Neural progenitor cell (in vitro differentiated cells): ENCODE data around the gene FAM221B.

Source experiments
- CTCF ChIP-seq: fragments of 200-600 bp; sonication (generic); IDR thresholded peaks from 2 replicates; pipeline ENCODE4 v1.5.1; 2017; ENCODE audit warnings: antibody characterized with exemption, mild to moderate bottlenecking
- EZH2 ChIP-seq: fragments of 200-600 bp; sonication (generic); IDR thresholded peaks from 2 replicates; pipeline ENCODE4 v1.6.1; 2017; ENCODE audit warnings: antibody characterized with exemption, mild to moderate bottlenecking, moderate library complexity
- EZH2phosphoT487 ChIP-seq: fragments of 200-600 bp; sonication (generic); IDR thresholded peaks from 2 replicates; pipeline ENCODE4 v1.6.1; 2017; ENCODE audit warnings: antibody characterized with exemption

GRCh38 chr9:35852876-35853865 lies 24.6 kb upstream of the FAM221B start:
- TF ChIP-seq CTCF (no peak), EZH2 (no peak), EZH2phosphoT487 (no peak)
